GM18858 (cell line): ENCODE data around the gene STIM1.

Experiments used
- ATAC-seq: cut with Tn5 transposase; IDR thresholded peaks from one replicate; pipeline ENCODE4 v1.9.1; 2021; ENCODE audit not compliant: unreplicated experiment

Gene STIM1

GRCh38 chr11:3946455-3947017, 91.1 kb downstream of the STIM1 start:
- no peak for ATAC-seq

- peak; percentile 62 for ATAC-seq
Observed at GRCh38 chr11:3947061-3947460, 91.6 kb downstream of the STIM1 start.

GRCh38 chr11:3949125-3949524, 93.7 kb downstream of the STIM1 start:
- ATAC-seq, result peak; percentile 70

GRCh38 chr11:3950996-3951660, 95.7 kb downstream of the STIM1 start:
- no peak for ATAC-seq

GRCh38 chr11:3952715-3953114, 97.3 kb downstream of the STIM1 start:
- no peak for ATAC-seq

- no peak for ATAC-seq
Observed at GRCh38 chr11:3953327-3953726, 97.9 kb downstream of the STIM1 start.

- no peak for ATAC-seq
Observed at GRCh38 chr11:3954448-3955298, 99.2 kb downstream of the STIM1 start.

- ATAC-seq, result no peak
Observed at GRCh38 chr11:3955299-3955665, 99.8 kb downstream of the STIM1 start.

- no peak for ATAC-seq
Observed at GRCh38 chr11:3956038-3956437, 100.6 kb downstream of the STIM1 start.

GRCh38 chr11:3956748-3957147, 101.3 kb downstream of the STIM1 start:
- ATAC-seq, result no peak

- ATAC-seq, result no peak
Observed at GRCh38 chr11:3957437-3957836, 102.0 kb downstream of the STIM1 start.

- ATAC-seq, result no peak
Observed at GRCh38 chr11:3958281-3958680, 102.8 kb downstream of the STIM1 start.

GRCh38 chr11:3959015-3959902, 103.8 kb downstream of the STIM1 start:
- no peak for ATAC-seq

- ATAC-seq, result no peak
Observed at GRCh38 chr11:3959903-3960265, 104.4 kb downstream of the STIM1 start.

- ATAC-seq, result no peak
Observed at GRCh38 chr11:3962406-3962840, 107.0 kb downstream of the STIM1 start.

GRCh38 chr11:3964056-3964455, 108.6 kb downstream of the STIM1 start:
- ATAC-seq, result no peak

GRCh38 chr11:3964935-3965604, 109.6 kb downstream of the STIM1 start:
- no peak for ATAC-seq

GRCh38 chr11:3967695-3968094, 112.2 kb downstream of the STIM1 start:
- ATAC-seq, result no peak

- no peak for ATAC-seq
Observed at GRCh38 chr11:3969200-3969599, 113.7 kb downstream of the STIM1 start.

GRCh38 chr11:3969613-3970012, 114.1 kb downstream of the STIM1 start:
- ATAC-seq, result peak; percentile 66

- ATAC-seq, result no peak
Observed at GRCh38 chr11:3970108-3970507, 114.6 kb downstream of the STIM1 start.
